ENCODE data around the gene TRIM33. TPM values are rescaled to one million over a fixed set of nuclear protein-coding genes. Genes with fewer than 3 reads are reported as not detected.
A peak's percentile ranks its signal among the peaks of the same experiment; 100 is the strongest.

The TRIM33 gene
- 10 to 100 TPM; 29.2 to 40.7 (median 33.7) TPM for total RNA-seq

GRCh38 chr1:114511032-114511785 lies at the start of gene TRIM33:
TRIM33 (minus strand) TSS chr1:114511203; CDS start chr1:114511076, 127 bp downstream.
- peak; percentile 32 for DNase-seq (ENCODE audit: low spot score)
- ATAC-seq (ENCODE audit: low FRiP score) = peak; percentile 93
- TF ChIP-seq CTCF (IDR thresholded peaks at IDR 0.05) = no peak

GRCh38 chr1:114559356-114559755 lies 48.4 kb upstream of the TRIM33 start:
- no peak for DNase-seq (ENCODE audit: low spot score)
- TF ChIP-seq CTCF (IDR thresholded peaks at IDR 0.05) = no peak

GRCh38 chr1:114558544-114558943 lies 47.5 kb upstream of the TRIM33 start:
- ATAC-seq (ENCODE audit: low FRiP score) (no peak), DNase-seq (ENCODE audit: low spot score) (no peak)
- TF ChIP-seq CTCF (IDR thresholded peaks at IDR 0.05) = no peak

More at GRCh38 chr1:114559356-114559755, 48.4 kb upstream of the TRIM33 start:
- no peak for ATAC-seq (ENCODE audit: low FRiP score)

GRCh38 chr1:114554577-114554976 lies 43.6 kb upstream of the TRIM33 start:
- no peak for TF ChIP-seq CTCF (IDR thresholded peaks at IDR 0.05)
- DNase-seq (ENCODE audit: low spot score) (no peak), ATAC-seq (ENCODE audit: low FRiP score) (no peak)

- DNase-seq (ENCODE audit: low spot score) (no peak), ATAC-seq (ENCODE audit: low FRiP score) (no peak)
- no peak for TF ChIP-seq CTCF (IDR thresholded peaks at IDR 0.05)
Observed at GRCh38 chr1:114552106-114552639, 41.2 kb upstream of the TRIM33 start.

- TF ChIP-seq CTCF (IDR thresholded peaks at IDR 0.05) = no peak
- ATAC-seq (ENCODE audit: low FRiP score) (no peak), DNase-seq (ENCODE audit: low spot score) (no peak)
Observed at GRCh38 chr1:114551400-114551799, 40.4 kb upstream of the TRIM33 start.

GRCh38 chr1:114550336-114550735 lies 39.3 kb upstream of the TRIM33 start:
- DNase-seq (ENCODE audit: low spot score) (no peak), ATAC-seq (ENCODE audit: low FRiP score) (no peak)
- no peak for TF ChIP-seq CTCF (IDR thresholded peaks at IDR 0.05)

Measured in omental fat pad (tissue), 4 donors.